Calu3 (cell line): ENCODE data around the gene IL36G. TPM values are rescaled to one million over a fixed set of nuclear protein-coding genes. Genes with fewer than 3 reads are reported as not detected.

Experiments used
- BruUV-seq: library from RNA; stranded (reverse); fragments of 400-500 nt; replicated peaks from 2 replicates; lab custom pipeline; 2021; lab: Mats Ljungman, UMichigan
- CTCF ChIA-PET: fragments of 300-600 bp; sonication (Branson Sonifier 250); formaldehyde crosslinking; loops from one replicate; lab custom pipeline; 2022; ENCODE audit warnings: antibody characterized with exemption; lab: Charles Lee
- DNase-seq: peaks from one replicate; pipeline ENCODE4 v3.0.0; 2022
- H3K27ac Mint-ChIP-seq: one replicate; pipeline ENCODE4 v1.8.0; 2022; ENCODE audit warnings: mixed read lengths; ENCODE audit not compliant: unreplicated experiment
- H3K27me3 Mint-ChIP-seq: one replicate; pipeline ENCODE4 v1.8.0; 2022; ENCODE audit warnings: mixed read lengths; ENCODE audit not compliant: unreplicated experiment
- H3K36me3 Mint-ChIP-seq: one replicate; pipeline ENCODE4 v1.8.0; 2022; ENCODE audit warnings: mild to moderate bottlenecking, moderate library complexity, mixed read lengths; ENCODE audit not compliant: insufficient read depth, unreplicated experiment
- H3K4me1 Mint-ChIP-seq: one replicate; pipeline ENCODE4 v1.8.0; 2022; ENCODE audit warnings: mild to moderate bottlenecking, low read depth, mixed read lengths; ENCODE audit not compliant: unreplicated experiment
- H3K4me3 Mint-ChIP-seq: one replicate; pipeline ENCODE4 v1.8.0; 2022; ENCODE audit warnings: mild to moderate bottlenecking, low read depth, moderate library complexity, mixed read lengths; ENCODE audit not compliant: unreplicated experiment
- H3K9me3 Mint-ChIP-seq: one replicate; pipeline ENCODE4 v1.8.0; 2022; ENCODE audit warnings: low read depth, mixed read lengths; ENCODE audit not compliant: unreplicated experiment
- CTCF ChIP-seq: fragments of 200-600 bp; IDR thresholded peaks from one replicate; pipeline ENCODE4 v1.8.0; 2022; ENCODE audit warnings: antibody characterized with exemption; ENCODE audit not compliant: unreplicated experiment
- intact Hi-C: fragments of 100-400 bp; cut with micrococcal nuclease; formaldehyde crosslinking; loops from one replicate; pipeline ENCODE4 v1.10.0; 2022; ENCODE audit not compliant: unreplicated experiment
- total RNA-seq: library from RNA; stranded (reverse); gene quantifications from 2 replicates; pipeline ENCODE4 v1.2.3, GENCODE V29; 2022

The IL36G gene
- total RNA-seq, 1 experiment from 2014 or later = 0.38 TPM

- DNase-seq = no peak
- Mint-ChIP-seq H3K9me3 (no peaks in the 10 kb centered on the region), H3K27me3 (no peaks in the 10 kb centered on the region), H3K4me1 (no peaks in the 10 kb centered on the region), H3K36me3 (no peaks in the 10 kb centered on the region), H3K4me3 (no peak overlapping the region), H3K27ac (no peak overlapping the region)
- CTCF ChIA-PET = no interaction called here
- intact Hi-C loops = no loop called here
- BruUV-seq = no TSS peak
- no peak for TF ChIP-seq CTCF
Observed at GRCh38 chr2:112962308-112963175, 15.3 kb upstream of the IL36G start.

- intact Hi-C loops = no loop called here
- no peaks in the 10 kb centered on the region for H3K9me3 Mint-ChIP-seq
- no peak for TF ChIP-seq CTCF
- peaks cover 24% of the 10 kb centered on the region for H3K27me3 Mint-ChIP-seq
- no peak overlapping the region for H3K27ac Mint-ChIP-seq
- no peaks in the 10 kb centered on the region for H3K36me3 Mint-ChIP-seq
- no peak overlapping the region for H3K4me3 Mint-ChIP-seq
- CTCF ChIA-PET = no interaction called here
- H3K4me1 Mint-ChIP-seq = no peaks in the 10 kb centered on the region
- no peak for DNase-seq
- BruUV-seq = no TSS peak
Observed at GRCh38 chr2:112967023-112967422, 10.8 kb upstream of the IL36G start.

GRCh38 chr2:112972423-112973086 is 5.3 kb upstream of the IL36G start:
- H3K4me3 Mint-ChIP-seq = no peak overlapping the region
- no peaks in the 10 kb centered on the region for H3K36me3 Mint-ChIP-seq
- intact Hi-C loops = no loop called here
- H3K27me3 Mint-ChIP-seq = peaks cover 49% of the 10 kb centered on the region
- CTCF ChIA-PET = no interaction called here
- TF ChIP-seq CTCF = no peak
- no peak overlapping the region for H3K27ac Mint-ChIP-seq
- no peaks in the 10 kb centered on the region for H3K9me3 Mint-ChIP-seq
- BruUV-seq = no TSS peak
- H3K4me1 Mint-ChIP-seq = no peaks in the 10 kb centered on the region
- no peak for DNase-seq

- BruUV-seq = no TSS peak
- intact Hi-C loops = no loop called here
- no peak overlapping the region for H3K4me3 Mint-ChIP-seq
Observed at GRCh38 chr2:112973156-112973555, 4.7 kb upstream of the IL36G start.

More at GRCh38 chr2:112973156-112973555, 4.7 kb upstream of the IL36G start:
- no peak for TF ChIP-seq CTCF
- H3K36me3 Mint-ChIP-seq = no peaks in the 10 kb centered on the region
- CTCF ChIA-PET = no interaction called here
- no peak overlapping the region for H3K27ac Mint-ChIP-seq
- H3K9me3 Mint-ChIP-seq = no peaks in the 10 kb centered on the region
- no peaks in the 10 kb centered on the region for H3K4me1 Mint-ChIP-seq
- no peak for DNase-seq
- peaks cover 49% of the 10 kb centered on the region for H3K27me3 Mint-ChIP-seq
